Measurements from ENCODE around the gene GRIP1.

Gene GRIP1

DNA sequence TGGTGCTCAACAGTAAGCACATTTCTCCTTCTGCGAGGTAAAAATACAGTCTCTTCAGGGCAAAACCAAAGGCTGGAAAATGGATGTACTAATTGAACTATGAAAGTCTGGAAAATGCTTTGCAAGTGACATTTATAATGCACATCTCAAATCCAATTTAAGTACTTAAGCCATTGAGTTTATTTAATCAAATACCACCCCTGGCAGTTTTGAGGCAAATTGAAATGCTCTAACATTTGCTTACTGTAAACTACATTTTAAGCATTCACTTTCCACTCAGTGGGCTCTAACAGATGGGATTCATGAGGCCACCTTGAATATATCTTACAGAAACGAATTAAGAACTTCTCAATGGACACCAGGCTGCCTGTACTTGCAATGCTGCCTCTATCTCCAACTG is 306.9 kb downstream of the GRIP1 start:
- DNase-seq: no peak

DNA sequence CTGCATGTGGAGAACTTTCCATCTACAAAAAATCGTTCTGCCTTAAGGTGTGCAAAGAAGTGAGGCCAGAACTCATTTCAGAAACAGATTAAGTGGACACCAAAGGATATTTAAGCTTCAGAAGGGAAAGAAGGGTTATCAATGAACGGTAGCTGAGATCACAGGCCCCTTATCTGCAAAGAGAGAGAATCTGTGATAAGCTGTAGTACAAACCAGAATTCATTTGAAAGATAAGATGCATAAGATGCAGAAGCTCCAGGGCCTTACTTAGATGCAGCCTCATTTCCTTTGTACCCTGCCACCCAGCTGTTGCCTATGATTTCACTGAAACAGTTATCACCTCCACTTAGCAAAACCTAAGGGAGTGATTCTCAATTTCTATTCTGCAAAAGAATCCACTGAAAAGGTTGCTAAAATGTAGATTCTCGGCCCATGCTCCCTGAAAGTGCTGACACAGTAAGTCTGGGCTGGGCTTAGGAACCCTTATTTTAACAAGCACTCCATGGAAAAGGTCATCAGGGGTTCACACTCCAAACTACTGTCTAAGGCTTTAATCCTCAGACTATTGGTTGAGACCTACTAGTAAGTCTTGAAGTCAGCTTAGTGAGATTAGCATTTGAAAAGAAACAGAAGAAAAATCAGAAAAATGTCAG is 311.7 kb downstream of the GRIP1 start:
- no peak for DNase-seq

DNA sequence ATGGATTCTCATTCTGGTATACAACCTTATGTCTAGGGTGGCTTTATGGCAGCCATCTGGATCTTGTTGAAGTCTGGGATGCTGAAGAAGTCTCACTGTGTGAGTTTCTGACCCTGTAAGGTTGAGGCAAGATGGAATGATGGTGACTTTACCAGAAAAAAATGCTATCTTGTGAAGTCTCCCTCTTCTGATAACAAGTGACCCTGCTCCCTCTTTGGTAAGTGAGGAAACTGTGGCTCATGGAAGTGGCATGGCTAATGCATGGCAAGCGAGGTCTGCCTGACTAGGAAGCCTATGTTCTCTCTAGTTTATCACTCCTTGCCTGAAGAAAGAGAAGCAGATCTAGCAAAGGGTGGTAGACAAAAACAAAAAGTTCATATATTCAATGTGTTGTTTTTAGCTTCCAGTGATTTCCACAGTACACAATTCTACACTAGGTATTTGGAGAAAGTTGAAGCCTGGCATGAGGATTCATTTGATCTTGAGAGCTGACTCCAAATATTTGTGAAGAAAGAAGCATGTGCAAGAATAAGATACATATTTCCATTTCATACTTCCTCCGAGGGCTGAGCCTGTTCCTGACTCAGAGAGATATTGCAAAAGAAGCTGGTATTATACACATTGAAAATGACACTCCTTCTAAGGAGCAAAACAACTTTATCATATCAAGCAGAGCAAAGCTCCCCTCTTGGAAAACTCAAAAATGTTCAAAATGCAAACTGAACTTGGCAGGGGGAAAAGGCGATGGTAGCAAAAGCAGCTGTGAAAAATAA is 313.0 kb downstream of the GRIP1 start:
- DNase-seq: no peak

DNA sequence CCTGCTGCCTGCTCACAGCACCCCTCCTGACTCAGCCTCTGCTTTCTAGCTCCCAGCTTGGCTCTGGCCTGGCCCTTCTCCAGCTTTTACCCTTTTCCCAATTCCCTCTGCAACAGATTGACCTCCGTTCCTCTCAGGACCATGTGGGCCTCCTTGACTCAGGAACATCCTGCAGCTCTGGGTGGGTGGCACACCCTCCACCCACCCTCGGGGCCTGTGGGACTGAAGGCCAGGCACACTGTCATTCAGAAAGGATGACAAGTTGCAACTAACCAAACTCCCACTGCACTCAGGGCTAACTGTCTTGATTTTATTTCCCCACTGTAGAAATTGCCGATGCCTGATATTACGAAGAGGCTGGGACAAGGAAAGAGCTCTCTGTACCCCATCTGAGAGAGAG is 317.2 kb downstream of the GRIP1 start:
- no peak for DNase-seq

DNA sequence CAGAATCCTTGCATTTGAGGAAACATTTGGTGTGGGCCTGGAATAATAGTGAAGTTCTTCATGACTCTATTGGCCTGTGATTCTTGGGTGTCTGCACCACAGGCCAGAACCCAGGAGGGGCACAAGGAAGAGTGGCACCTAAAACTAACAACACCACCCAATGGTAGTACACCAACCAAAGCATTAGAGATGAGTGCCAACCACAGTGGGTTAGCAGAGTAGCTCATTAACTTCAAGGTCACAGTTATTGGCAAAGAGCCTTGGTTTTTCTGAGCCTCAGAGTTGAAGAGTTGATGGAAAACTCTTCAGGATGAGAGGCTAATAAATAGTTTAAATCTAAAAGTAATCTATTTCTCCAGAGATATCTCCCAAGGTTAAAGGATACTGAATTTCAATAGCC is 319.6 kb downstream of the GRIP1 start:
- no peak for DNase-seq

DNA sequence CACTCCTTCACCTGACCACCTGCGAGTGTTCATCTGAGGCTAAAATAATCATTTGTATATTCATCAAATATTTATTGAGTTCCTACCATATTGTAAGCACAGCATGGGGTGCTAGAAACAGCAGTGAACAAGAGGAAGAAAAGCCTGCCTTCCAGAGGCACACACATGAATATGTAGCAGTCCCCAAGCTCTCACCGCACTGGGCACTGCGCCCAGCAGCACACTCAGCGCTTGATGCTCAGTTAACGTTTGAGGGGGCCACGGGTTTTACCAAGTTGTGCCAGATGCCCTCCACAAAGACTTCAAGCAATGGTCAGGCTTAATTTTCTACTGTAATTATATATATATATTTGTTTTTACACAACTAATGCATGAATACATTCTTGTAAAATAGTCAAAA is 324.6 kb downstream of the GRIP1 start:
- no peak for DNase-seq

DNA sequence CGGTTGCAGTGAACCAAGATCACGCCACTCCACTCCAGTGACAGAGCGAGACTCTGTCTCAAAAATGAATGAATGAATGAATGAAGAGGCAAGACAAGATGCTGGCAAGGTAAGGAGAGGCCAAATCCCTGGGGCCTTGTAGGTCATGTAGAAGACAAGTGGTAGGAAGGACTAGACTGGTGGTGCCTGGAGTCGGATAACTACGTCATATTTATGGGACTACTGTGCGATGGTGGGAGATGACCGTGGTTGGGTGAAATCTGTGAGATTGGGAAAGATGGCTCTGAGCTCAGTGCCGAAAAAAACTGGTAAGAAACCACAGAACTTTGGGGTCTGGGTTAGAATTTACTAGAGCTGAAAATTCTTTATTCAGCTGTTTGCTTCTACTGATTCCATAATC is 326.0 kb downstream of the GRIP1 start:
- no peak for DNase-seq

DNA sequence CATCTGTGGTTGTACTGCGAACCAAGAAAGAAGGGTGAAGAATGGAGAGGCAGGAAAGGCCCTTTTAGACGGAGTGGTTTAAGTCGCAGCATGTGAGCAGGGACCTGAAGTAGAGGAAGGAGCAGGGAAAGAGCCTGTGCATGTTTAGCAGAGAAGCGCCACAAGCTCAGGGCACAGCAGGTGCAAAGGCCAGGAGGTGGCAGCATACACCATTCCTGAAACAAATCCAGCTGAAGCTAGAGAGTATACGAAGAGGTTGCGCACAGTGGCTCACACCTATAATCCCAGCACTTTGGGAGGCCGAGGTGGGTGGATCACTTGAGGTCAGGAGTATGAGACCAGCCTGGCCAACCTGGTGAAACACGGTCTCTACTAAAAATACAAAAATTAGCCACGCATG is 326.7 kb downstream of the GRIP1 start:
- DNase-seq: no peak

DNA sequence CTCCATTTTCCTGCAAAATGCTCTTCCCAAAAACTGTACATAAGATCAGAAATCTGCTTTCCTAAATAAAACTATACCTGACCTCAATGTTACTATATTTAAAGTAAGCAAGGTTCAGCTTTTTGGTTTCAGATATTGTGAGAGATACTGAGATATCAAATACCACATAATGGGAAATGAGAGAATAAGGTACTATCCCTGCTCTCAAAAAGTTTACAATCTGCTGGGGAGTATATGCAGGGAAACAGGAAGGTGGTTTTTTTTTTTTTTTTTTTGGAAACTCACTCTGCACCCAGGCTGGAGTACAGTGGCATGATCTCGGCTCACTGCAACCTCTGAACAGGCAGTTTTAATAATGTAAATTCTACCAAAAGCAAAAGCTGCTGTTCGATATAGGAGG is 327.6 kb downstream of the GRIP1 start:
- DNase-seq: no peak

DNA sequence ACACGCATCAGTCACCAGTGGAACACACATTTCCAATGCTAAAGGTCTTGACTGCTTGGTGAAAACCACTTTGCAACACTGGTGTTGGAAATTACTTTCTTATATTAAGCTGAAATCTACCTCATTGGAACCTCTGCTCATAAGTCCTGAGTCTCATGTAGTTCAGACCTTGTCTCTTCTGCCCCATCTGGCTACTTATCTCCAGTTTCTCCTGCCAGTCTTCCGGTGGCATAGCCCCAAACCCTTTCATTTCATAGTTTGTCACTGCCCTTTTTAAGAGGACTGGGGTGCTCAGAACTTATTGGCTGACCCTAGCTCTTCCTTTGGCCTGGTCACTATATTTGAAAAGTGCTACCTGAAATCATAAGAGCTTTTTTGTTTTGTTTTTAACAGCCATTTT is 332.9 kb downstream of the GRIP1 start:
- DNase-seq: no peak

DNA sequence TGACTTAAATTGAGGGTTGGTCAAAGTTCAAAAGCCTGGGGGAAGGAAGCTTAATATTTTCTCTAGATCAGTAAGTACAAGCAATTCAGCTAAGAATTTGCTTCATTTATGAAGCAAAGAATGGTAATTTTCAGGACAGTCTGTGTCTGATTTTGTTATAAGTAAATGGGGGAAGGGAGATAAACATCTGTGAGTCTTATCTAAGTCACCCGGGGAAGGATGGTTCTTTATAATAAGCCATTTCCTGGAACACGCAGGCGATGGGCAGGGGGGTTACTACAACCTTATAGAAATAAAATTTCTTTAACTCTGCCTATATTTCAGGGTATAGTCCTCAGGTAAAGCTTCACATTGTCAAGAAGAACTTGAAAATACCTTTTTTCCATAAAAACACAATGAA is 333.7 kb downstream of the GRIP1 start:
- DNase-seq: no peak

DNA sequence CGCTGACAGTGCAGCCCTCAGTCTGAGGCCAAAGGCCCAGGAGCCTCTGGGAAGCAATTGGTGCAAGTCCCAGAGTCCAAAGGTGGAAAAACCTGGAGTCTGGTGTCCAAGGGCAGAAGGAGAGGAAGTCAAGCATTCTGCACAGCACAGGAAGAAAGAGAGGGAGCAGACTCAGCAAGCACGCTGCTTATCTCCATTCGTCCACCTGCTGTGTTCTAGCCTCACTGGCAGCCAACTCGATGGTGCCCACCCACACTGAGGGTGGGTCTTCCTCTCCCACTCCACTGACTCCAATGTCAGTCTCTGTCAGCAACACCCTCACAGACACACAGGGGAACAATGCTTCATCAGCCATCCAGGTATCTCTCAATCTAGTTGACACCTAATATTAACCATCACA is 337.8 kb downstream of the GRIP1 start:
- no peak for DNase-seq

DNA sequence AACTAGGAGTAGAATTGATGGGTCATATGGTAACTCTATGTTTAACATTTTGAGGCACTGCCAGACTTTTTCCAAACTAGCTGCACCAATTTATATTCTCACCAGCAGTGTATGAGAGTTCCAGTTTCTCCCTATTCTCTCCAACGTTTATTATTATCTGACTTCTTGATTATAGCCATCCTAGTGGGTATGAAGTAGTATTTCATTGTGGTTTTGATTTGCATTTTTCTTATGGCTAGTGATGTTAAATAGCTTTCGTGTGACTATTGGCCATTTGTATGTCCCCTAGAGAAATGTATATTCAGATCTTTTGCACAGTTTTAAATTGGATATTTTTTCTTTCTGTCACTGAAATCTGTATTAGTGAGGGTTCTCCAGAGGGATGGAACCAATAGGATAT is 338.7 kb downstream of the GRIP1 start:
- DNase-seq: no peak

DNA sequence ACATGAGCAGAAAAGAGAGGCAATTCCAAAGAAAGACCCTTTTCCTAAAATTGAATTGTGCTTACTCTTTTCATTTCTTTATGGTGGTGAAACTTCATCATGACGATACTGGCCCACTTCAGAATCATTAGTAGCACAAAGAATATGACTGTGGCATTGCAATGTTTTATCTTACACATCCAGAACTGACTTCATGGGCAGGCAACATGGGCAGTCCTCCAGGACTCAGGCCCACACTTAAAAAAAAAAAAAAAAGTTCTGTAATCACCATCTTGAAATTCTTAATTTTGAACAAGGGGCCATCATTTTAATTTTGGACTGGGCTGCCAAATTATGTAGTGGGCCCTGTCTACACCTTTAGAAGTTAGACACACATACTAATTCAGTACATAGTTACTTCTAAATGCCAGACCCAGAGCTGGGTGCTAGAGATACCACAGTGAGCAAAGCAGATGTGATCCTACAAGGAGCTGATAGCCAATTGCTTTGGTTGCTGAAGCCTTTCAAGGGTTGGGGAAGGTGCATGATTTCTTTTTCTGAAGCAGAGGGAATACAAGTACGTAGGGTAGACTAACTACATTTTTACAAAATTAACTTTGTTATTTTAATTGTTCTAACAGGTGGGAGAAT is 341.4 kb downstream of the GRIP1 start:
- DNase-seq: no peak

DNA sequence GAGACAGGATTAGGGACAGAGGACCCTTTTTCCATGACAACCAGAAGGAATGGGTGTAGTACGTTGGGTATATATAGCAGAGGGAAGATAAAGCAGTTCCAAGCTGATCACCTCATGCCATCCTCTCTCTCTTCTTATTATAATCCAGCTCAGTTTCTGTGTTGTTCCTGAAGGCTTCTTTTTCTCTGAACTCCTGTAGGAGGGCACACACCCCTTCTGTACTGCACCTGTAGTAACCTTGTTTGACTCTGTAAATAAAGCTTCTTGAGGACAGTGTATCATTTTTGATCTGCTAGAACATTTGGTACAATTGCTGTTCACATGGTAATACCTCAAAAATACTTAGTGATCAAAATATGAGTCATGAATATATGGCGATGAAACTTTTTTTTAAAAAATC is 343.1 kb downstream of the GRIP1 start:
- DNase-seq: no peak

DNA sequence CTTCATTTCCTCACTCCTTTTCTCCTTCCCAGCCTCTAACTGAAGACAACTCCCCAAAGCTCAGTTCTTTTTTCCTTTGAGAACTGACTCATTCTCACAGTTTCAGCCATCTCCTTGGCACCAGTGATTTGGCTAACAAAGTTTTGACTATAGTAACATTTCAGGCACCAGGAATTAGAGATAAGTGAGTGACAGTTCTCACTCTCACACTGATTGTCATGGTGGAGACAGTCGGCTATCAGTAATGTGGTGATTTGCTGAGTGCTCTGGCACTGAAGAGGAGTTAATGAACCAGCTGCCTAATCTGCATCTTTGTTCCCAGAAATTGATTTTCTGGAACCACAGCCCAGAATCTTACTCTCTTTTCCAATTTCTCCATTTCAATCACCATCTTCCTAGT is 347.1 kb downstream of the GRIP1 start:
- no peak for DNase-seq

DNA sequence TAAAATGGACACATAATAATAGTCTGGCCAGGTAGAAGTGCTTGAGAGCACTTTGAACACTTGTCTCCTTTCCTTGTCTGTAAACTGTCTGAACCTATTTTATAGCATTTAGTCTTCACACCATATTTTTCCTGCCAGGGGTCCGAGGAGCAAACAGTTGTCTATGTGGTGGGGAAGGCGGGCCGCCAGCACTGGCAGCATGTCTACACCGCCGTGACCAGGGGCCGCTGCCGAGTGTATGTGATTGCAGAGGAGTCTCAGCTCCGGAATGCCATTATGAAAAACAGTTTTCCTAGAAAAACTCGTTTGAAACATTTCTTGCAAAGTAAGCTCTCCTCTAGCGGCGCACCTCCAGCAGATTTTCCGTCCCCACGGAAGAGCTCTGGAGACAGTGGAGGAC is 347.9 kb downstream of the GRIP1 start:
- DNase-seq: no peak

DNA sequence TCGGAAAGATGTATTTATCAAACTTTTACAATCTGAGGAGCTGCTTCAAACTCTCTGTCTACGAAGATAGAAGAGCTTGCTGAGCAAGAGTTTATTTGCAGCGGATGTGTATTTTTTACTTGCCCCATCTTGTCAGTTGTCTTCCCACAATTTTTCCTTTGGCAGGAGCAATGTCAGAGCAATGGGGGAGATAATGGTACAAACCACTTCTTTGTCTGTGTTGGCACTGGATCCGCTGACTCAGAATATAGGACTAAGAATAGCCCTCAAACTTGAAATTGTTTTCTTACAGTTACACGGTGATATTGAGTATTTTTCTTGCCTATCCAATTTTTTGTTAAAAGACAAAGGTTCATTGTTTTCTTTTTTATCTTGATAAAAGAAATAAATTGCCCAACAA is 348.9 kb downstream of the GRIP1 start:
- DNase-seq: no peak

DNA sequence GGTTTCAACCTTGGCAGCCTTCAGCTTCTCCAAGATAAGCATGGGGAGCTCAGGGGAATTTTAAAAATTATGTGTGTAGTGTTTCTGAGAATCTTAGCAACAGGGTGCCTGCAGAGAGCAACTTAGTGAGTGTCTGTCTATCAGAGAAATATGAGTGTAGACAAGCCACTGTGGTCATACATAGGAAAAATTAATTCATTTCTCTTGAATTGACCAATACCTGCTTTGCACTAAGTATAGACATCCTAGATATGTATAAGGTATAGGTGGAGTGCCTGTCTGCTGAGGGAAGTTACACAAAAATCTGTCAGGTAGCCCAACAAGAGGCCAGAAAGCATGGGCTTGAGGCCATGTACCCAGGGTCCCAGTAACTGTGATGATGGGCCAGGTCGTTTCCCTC is 355.9 kb downstream of the GRIP1 start:
- DNase-seq: no peak

DNA sequence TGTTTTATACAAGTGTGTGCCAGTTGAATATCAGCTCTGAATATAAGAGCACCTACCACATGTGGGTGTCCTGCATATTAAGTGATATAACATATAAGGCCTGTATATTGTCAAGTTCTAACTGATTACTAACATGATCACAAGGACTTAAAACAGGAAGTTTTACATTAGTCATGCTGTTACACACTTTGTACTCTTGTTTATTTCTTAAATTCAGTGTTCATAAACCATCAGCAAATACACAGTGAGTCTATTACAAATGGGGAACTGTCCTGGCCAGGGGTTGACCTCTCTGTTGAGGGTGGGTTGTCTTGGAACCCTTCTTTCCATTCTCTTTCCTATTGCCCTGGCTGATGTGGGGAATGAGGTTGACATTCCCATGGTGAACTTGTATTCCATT is 357.4 kb downstream of the GRIP1 start:
- no peak for DNase-seq

DNA sequence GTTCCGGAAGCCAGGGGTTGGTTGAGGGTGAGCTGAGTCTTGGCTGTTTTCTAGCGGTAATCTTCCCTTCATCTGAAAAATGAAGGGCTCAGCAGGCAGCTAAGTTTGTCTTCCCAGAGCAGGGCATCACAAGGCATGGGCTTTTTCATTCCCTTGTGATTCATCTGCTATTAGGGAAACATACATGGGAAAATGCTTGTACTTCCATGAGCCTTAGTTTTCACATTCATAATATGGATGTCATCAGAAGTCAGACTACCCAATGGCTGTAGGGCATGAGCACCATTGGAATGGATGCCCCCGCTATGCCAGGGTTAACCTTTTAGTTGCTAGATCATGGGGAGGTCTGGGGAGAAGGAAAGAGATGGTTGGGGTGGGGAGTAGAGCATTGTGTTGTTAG is 357.9 kb downstream of the GRIP1 start:
- no peak for DNase-seq

DNA sequence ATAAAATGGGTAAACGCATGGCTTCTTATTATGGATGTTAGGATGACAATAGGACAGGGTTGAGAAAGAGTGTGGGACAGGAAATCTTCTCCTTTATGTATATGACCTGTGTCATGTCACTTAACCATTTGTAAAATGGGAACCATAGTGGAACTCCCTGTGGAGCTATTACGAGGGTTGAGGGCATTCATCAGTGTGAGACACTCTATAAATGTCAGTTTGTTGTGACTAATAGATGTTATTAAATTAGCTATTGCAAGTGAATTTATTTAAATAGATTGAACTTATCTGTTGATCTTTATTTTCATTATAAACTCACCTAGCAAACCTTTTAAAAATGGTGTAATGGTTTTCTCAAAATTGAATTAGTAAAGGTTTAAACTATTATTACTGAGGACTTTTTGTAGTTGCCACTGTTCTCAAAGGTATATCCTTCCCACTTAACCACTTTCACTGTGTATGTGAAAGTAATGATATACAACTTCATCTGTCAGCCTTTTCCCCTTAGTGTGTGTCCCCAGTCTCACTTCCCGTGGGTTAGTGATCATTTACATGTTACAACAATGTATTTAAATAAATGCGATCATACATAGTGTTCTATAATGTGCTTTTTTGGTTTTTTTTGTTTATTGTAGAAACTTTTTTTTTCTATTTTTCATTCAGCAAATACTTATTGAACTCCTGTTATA is 359.5 kb downstream of the GRIP1 start:
- DNase-seq: no peak

DNA sequence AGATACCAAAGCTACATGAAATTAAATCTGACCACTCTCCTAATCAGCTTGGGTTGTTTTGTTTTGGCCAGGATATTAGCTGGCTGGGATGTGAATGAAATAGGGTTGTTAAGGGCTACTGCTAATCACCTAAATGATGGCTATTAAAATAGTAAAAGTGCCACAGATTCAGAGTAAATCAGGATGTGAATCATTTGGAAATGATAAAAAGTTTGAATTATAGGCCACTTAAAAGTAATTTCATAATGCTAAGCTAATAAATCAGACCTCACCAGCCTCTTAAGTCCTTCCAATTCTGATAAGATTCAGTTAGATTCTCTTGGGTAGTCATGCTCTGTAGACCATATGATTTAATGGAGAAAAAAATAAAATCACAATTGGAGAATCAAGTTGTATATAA is 364.6 kb downstream of the GRIP1 start:
- no peak for DNase-seq

DNA sequence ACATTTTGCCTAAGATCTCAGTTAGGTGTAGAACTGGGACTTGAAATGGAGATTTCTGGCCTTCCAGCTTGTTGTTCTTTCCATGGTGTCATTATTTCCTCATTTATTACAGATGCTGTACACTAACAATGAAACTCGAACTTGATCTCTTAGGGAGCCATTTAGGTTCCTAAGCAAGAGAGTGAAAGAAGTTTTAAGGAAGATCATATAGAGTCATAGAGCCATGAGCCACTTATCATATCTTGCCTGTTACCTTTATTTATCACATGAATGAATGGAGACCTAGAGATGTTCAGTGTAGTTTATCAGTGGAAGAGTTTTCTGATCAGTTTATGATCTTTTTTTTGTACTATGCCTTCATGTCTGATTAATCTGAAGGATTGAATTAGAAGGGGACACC is 366.7 kb downstream of the GRIP1 start:
- no peak for DNase-seq

Measured in amniotic stem cell (primary cell).